HG03575 (cell line): Measurements from ENCODE around the gene BTF3L4.
"Not testable (repeated sequence)": the region's sequence is repeated elsewhere in the genome, so short reads cannot be mapped to it uniquely, and the experiment has no call there.

Experiments
- ATAC-seq: cut with Tn5 transposase; IDR thresholded peaks from one replicate; pipeline ENCODE4 v1.9.1; 2021; ENCODE audit not compliant: unreplicated experiment, insufficient number of reproducible peaks, low FRiP score; ENCODE audit errors: extremely low read depth

The BTF3L4 gene

DNA sequence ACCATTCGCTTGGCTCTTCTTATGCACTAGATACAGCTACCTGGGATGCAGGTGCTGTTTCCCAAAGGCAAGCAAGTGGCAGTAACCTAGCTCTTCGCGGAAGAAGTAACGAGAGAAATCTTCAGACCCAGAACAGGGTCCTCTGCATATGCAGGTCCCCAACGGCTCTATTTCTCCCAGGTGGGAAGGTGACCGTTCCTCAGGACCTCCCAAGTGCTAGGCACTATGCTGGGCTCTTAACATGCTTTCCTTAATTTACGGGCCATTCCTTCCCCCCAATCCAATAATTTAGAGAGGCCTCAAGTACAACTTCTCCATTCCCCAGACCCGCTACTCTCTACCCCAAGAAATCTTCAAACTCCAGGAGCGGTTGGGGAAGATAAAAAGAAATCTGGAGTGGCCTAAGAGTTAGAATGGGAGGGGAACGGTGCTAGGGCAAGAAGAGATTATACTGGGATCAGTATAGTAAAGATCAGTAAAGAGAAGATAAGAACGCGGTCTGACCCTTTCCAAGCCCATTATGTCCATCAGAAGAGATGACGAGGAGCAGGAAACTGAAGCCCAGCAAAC lies 1.5 kb upstream of the BTF3L4 start:
- ATAC-seq = no peak

DNA sequence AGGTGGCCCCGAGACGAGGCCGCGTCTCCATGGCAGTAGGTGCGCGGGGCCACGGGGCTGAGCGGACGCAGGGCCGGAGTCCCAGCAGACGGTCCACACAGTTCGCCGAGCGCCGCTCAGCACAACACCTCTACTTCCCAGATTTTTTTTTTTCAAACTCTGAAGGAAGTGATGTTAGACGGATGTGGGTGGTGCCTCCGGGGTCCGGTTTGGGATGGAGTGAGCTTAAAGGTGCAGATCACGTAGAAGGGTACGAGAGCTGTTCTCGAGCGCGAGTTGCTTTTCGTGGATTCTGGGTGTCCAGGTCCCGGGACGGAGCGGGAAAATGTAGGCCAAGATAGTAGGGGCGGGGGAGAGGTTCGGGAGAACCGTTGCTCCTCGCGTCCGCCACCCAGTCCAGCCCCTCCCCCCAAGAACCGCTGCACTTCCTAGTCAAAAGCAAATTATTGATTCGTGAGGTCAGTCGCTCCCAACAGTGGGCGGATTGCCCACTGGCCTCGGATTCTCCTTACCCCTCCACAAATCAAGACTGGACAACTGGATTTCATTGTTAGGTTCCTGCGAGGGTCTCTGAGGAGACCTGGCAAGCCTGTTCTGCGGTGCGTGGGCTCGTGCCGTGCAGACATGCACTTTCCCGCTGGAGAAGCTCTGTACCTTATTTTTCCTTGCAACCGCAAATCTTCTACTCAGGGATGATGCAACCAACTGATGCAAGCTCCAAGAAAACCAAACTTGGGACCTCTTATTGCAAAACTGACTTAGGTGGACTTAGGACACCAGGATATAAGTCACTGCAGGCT lies 829 bp upstream of the BTF3L4 start, which contains the start of gene TXNDC12:
TSS of gene TXNDC12 (minus strand) at position 126 of the 800 bp plus-strand sequence. CDS start at position 31, 95 bp downstream.
- no peak for ATAC-seq

DNA sequence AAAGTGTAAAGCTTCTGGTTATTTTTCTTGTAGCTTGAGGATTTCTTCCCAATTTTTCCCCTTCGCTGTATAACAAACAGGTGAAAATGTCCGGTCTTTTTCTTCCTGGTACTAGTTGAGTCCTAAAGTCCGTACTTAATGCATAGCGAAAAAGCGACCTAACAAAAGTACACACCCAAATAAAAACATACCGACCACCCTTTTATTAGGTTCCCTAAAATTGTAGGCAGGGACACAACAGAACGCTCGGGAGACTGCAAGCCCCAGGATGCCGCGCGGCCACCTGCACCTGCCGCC lies 281 bp upstream of the BTF3L4 start:
- ATAC-seq = no peak

DNA sequence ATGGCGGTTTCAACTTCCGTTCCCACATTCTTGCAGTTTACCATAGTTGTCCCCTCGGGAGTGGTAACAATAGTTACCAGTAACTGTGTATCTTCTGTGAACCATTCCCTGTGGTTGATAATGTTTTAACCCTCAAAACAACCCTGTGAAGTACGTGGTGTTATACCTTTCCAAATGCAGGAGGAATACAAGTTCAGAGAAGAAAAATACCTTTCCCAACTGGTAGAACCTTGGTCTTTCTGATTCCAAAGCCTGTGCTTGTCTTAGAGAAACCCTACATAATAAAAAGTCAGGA lies 789 bp downstream of the BTF3L4 start:
- no peak for ATAC-seq

DNA sequence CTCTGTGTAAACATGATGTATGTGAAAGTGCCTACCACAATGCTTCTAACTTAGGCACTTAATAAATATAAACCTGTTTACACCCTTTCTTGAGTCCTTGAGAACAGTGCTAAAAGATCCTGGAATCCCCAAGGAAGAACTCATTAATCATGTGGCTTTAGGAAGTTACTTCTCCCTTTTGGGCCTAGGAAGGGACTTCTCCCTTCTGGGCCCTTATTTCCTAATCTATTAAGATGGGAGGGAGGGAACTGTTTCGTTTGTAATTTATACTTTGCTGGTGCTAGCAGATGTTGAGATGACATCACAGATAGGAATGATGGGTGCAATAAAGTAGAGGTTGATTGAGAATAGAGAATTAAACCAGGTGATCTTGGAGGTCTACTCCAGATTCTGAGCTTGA lies 1.2 kb downstream of the BTF3L4 start:
- no peak for ATAC-seq

DNA sequence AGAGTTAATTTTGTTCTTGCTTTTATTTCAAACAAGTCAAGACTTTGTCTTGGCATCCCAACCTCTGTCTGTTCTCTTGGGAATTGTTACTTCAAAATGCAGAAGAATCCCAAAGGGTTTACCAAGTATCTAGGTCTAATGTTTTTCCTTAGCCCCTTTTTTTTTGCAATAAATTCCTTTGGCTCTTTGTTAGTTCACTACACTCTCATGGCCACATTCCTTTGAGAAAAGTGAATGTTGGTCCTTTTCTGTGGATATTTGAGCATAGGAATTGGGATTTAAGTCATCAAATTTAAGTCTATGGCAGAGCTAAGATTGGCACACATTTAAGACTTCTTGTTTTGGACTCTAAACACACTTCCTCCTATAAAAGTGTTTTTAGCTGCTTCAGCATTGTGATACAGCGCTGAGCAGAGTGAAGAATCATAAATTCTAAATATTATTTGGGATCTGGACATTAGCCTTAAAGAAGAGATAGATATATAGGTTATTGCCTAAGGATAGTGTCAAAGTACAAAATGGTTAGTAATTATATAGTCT lies 1.9 kb downstream of the BTF3L4 start:
- no peak for ATAC-seq

DNA sequence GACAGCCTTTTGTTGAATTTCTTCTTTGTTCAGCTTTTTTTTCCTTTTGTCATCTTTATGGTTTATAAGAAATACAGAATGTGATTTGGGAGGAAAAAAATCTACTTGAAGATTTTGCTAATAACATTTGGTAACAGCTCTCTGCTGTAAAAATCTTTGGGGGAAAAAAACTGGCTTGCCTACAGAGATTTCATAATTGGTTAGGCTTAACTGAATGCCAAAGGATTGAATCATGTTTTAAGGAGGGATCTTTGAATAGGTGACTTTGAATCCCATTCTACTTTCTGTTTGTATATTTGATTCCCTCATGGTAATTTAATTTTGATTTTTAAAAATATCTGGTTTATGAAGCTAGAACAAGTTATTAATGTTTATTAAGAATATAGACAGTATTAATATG lies 3.2 kb downstream of the BTF3L4 start:
- ATAC-seq = no peak

DNA sequence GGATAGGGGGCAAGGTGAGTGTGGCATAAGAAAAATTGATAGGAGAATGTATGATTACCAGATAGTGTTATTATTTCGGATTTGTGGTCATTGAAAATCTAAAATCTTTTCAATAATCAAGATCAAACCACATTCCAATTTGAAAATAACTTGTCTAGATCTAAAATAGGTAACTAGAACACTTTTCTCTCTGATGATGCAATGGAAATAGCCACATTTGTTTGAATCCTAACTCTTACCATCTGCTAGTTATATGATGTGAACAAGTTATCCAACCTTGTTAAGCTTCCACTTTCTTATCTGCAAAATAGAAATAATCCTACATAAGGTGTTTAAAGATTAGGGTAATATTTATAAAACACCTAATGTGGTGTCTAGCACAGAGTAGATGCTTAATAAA lies 3.8 kb downstream of the BTF3L4 start:
- ATAC-seq = no peak

DNA sequence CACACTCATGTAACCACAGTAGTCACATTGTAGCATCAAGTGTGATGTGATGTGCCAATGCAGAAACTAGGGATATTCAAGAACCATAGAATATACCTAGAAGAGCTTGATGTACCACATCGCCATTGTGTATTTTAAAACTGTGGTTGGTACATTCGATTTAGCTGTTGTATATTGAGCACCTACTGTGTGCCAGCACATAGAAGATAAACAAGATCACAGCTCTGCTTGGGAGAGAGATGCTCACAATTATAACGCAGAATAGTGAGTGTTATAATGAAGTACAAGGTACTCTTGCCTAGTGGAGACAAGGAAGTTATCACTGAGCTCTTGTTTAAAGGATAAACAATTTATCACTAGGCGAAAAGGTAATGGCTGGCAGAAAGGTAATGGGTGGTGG lies 4.7 kb downstream of the BTF3L4 start:
- ATAC-seq = no peak

DNA sequence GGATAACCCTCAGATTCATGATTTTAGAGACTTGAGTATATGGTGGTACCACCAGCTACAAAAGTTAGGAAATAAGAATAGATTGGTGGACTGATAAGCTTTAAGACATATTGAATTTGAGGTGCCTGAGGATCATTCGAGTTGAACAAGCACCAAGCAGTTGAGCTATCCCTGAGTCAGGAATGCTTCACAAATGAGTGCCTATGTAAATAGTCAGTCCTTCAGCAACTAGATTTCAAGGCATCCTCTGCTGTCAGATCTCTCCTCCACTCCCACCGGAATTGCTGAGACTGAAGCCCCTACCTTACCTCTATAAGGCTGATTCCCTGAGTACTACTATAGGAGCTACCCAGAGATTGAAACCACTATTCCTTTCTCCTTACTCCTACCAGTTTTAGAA lies 7.1 kb downstream of the BTF3L4 start:
- ATAC-seq = no peak

DNA sequence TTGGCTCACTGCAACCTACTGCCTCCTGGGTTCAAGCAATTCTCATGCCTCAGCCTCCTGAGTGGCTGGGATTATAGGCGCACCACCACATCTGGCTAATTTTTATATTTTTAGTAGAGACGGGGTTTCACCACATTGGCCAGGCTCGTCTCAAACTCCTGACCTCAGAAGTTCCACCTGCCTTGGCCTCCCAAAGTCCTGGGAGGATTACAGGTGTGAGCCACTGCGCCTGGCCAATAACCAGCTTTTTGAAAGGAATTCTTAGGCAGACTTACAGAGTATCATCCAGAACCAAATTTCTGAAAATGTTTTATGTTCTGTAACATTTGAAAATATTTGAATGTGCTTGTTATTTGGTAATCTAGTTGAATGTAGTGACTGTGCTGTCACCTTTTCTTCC lies 14.6 kb downstream of the BTF3L4 start:
- no peak for ATAC-seq

DNA sequence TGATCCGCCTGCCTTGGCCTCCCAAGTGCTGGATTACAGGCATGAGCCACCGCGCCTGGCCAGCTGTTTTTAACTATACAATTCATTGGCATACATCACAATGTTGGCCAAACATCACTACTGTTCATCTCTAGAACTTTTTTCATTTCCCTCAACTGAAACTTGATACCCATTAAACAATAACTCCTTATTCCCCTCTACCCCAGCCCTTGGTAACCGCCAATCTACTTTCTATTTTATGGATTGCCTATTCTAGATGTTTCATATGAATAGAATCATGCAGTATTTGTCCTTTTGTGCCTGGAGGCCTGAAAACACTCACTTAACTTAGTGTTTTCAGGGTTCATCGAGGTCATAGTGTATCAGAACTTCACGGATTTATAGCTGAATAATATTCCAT lies 16.2 kb downstream of the BTF3L4 start:
- no peak for ATAC-seq

DNA sequence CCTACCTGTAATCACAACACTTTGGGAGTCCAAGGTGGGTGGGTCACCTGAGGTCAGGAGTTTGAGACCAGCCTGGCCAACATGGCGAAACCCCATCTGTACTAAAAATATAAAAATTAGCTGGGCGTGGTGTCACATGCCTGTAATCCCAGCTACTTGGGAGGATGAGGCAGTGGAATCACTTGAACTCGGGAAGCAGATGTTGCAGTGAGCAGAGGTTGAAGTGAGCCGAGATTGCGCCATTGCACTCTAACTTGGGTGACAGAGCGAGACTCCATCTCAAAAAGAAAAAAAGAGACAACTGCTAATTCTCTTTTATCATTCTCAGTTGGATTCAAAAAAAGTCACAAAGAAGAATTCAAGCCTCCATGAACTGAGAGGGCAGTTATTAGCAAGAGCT lies 21.2 kb downstream of the BTF3L4 start:
- ATAC-seq = not testable (repeated sequence)

DNA sequence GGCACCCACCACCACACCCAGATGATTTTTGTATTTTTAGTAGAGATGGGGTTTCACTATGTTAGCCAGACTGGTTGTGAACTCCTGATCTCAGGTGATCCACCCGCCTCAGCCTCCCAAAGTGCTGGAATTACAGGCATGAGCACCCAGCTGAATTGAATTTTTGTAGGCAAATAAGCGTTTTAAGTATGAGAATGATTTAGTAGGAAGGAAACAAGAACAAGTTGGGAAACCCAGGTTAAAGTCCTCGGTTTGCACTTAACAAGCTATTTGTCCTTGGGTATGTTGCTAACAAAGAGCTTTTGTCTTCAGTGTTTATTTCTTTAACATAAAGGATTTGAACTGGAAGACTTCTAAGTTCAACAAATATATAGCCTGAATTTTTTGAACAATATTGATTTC lies 23.9 kb downstream of the BTF3L4 start:
- no peak for ATAC-seq

DNA sequence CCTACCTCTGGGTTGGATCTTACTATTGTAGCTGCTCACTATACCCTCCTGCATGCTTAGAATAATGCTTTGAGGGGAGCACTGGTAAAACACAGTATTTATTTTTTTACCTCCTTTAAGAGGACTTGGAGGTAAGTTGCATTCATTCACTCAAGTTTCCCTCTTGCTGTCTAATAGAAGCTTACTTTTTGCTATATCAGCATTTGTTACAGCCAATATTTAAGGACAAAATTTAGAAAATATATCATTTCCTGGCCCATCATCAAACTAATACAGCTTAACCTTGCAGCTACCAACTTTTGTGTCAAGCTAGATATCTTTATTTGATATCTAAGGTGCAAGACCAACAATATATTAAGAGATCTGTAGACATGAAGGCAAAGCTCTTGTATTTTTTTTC lies 31.8 kb downstream of the BTF3L4 start:
- not testable (repeated sequence) for ATAC-seq

DNA sequence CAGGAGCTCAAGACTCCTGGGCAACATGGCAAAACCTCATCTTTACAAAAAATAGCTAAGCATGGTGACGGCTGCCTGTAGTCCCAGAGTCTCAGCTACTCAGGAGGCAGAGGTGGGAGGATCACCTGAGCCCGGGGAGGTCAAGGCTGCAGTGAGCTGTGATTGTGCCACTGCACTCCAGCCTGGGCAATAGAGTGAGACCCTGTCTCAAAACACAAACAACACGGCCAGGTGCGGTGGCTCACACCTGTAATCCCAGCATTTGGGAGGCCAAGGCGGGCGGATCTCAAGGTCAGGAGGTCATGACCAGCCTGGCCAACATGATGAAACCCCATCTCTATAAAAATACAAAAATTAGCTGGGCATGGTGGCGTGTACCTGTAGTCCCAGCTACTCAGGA lies 38.2 kb downstream of the BTF3L4 start:
- ATAC-seq = not testable (repeated sequence)

DNA sequence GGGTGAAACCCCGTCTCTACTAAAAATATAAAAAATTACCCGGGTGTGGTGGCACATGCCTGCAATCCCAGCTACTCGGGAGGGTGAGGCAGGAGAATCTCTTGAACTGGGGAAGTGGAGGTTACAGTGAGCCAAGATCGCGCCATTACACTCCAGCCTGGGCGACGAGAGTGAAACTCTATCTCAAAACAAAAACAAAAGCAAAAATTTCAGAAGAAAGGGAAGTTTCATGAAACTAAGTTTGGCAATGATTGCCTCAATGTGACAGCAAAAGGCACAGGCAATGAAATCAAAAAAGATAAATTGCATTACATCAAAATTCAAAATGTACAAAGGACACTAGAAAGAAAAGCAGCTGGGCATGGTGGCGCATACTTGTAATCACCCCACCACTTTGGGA lies 40.1 kb downstream of the BTF3L4 start:
- ATAC-seq = no peak

DNA sequence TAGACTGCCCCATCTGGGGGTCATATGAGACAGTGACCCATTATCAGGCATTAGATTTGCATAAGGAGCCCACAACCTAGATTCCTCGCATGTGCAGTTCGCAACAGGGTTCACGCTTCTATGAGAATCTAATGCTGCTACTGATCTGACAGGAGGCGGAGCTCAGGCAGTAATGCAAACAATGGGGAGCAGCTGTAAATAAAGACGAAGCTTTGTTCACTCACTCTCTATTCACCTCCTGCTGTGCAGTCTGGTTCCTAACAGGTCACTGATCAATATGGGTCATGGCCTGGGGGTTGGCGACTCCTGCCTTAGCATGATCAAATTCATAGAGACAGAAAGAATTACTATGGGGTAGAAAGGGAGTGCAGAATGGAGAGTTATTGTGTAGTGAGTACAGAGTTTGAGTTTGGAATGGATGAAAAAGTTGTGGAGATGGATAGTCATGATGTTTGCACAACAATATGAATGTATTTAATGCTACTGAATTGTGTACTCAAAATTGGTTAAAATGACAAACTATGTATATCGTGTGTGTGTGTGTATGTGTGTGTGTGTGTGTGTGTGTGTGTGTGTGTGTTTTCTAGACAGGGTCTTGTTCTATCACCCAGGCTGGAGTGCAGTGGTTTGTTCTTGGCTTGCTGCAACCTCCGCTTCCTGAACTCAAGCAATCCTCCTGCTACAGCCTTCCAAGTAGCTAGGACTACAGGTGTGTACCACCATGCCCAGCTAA lies 42.2 kb downstream of the BTF3L4 start:
- ATAC-seq = no peak

DNA sequence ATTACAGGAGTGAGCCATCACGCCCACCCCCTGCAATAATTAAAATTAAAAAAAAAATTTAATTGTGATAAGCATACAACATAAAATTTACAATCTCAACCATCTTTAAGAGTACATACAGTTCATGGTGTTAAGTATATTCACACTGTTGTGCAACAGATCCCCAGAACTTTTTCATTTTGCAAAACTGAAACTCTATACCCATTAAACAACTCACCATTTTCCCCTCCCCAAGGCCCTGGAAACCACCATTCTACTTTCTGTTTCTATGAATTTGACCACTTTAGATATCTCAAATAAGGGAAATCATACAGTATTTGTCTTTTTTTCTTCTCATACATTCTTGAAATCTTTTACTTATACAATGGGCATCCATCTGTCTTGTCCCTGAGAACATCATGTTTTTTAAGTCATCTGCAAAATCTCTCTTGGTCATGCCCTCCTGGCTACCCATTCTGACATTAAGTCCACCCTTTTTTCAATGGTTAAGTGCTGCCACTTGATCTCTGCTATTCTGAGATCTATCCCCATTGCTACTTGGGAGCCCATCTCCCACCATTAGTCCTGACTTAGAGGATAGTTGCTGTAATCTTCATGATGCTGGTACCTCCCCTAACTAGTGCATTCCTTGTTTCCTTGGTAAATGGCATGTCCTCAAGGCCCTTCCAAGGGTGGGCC lies 46.4 kb downstream of the BTF3L4 start:
- no peak for ATAC-seq

DNA sequence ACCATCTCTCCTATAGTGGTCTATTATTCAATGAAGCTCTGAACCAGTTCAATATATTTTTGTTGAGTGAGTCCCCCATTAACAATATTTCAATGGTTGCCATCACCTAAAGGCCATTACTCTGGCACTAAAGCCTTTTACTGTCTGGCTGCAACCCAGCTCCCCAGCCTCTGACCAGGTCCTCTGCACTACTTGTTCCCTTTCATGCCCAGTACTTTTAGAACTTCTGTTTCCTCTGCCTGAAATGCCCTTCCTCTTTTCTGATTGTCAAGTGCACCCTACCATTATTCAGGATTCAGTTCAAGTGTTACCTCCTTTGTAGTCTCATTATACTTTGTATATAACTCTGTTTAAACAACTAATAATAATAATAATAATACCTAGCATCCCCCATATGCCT lies 55.4 kb downstream of the BTF3L4 start:
- ATAC-seq = no peak
